Progenitor cell of endocrine pancreas (in vitro differentiated cells): ENCODE data around the gene KSR1. TPM values are rescaled to one million over a fixed set of nuclear protein-coding genes. Genes with fewer than 3 reads are reported as not detected.
"Not testable (repeated sequence)": the region's sequence is repeated elsewhere in the genome, so short reads cannot be mapped to it uniquely, and the experiment has no call there.

ENCODE experiments used
- DNase-seq: peaks from one replicate; pipeline ENCODE4 v3.0.0; 2021; ENCODE audit warnings: low spot score; ENCODE audit not compliant: unreplicated experiment
- H3K27ac Mint-ChIP-seq: 2 replicates; pipeline ENCODE4 v1.8.0; 2021; ENCODE audit warnings: mild to moderate bottlenecking, moderate library complexity, mixed read lengths
- H3K27me3 Mint-ChIP-seq: 2 replicates; pipeline ENCODE4 v1.8.0; 2021; ENCODE audit warnings: mixed read lengths
- H3K36me3 Mint-ChIP-seq: 2 replicates; pipeline ENCODE4 v1.8.0; 2022; ENCODE audit warnings: mixed read lengths; ENCODE audit not compliant: insufficient read depth
- H3K4me1 Mint-ChIP-seq: 2 replicates; pipeline ENCODE4 v1.8.0; 2021; ENCODE audit warnings: low read depth, mixed read lengths
- H3K4me3 Mint-ChIP-seq: 2 replicates; pipeline ENCODE4 v1.8.0; 2021; ENCODE audit warnings: low read depth, mild to moderate bottlenecking, moderate library complexity, mixed read lengths
- H3K9me3 Mint-ChIP-seq: 2 replicates; pipeline ENCODE4 v1.8.0; 2021; ENCODE audit warnings: low read depth, mixed read lengths
- CTCF ChIP-seq: fragments of 200-600 bp; sonication (generic); IDR thresholded peaks from one replicate; pipeline ENCODE4 v1.5.0; 2021; ENCODE audit warnings: antibody characterized with exemption, mild to moderate bottlenecking; ENCODE audit not compliant: unreplicated experiment
- total RNA-seq: library from RNA; stranded (reverse); gene quantifications from 2 replicates; pipeline ENCODE4 v1.2.1, GENCODE V29; 2021

The KSR1 gene
- total RNA-seq, 1 donor from 2014 or later = 70.1 TPM

GRCh38 chr17:27646232-27646631, 190.0 kb downstream of the KSR1 start:
- no peaks in the 10 kb centered on the region for H3K9me3 Mint-ChIP-seq
- no peak for TF ChIP-seq CTCF
- peaks cover 3% of the 10 kb centered on the region for H3K4me1 Mint-ChIP-seq
- DNase-seq = no peak
- peaks cover 7% of the 10 kb centered on the region for H3K27me3 Mint-ChIP-seq
- no peaks in the 10 kb centered on the region for H3K36me3 Mint-ChIP-seq
- no peak overlapping the region for H3K4me3 Mint-ChIP-seq
- H3K27ac Mint-ChIP-seq = no peak overlapping the region

- H3K27ac Mint-ChIP-seq = no peak overlapping the region
- no peak for TF ChIP-seq CTCF
Measured at GRCh38 chr17:27647765-27648164, 191.5 kb downstream of the KSR1 start.

GRCh38 chr17:27649111-27649571, 192.9 kb downstream of the KSR1 start:
- H3K4me1 Mint-ChIP-seq, DNase-seq, H3K36me3 Mint-ChIP-seq, H3K9me3 Mint-ChIP-seq, H3K4me3 Mint-ChIP-seq, H3K27ac Mint-ChIP-seq: not testable (repeated sequence)
- H3K27me3 Mint-ChIP-seq = peaks cover 12% of the 10 kb centered on the region

More at GRCh38 chr17:27647765-27648164, 191.5 kb downstream of the KSR1 start:
- peaks cover 12% of the 10 kb centered on the region for H3K27me3 Mint-ChIP-seq
- peaks cover 2% of the 10 kb centered on the region for H3K4me1 Mint-ChIP-seq
- H3K36me3 Mint-ChIP-seq = no peaks in the 10 kb centered on the region
- H3K4me3 Mint-ChIP-seq = no peak overlapping the region
- H3K9me3 Mint-ChIP-seq = no peaks in the 10 kb centered on the region
- DNase-seq = no peak

DNA sequence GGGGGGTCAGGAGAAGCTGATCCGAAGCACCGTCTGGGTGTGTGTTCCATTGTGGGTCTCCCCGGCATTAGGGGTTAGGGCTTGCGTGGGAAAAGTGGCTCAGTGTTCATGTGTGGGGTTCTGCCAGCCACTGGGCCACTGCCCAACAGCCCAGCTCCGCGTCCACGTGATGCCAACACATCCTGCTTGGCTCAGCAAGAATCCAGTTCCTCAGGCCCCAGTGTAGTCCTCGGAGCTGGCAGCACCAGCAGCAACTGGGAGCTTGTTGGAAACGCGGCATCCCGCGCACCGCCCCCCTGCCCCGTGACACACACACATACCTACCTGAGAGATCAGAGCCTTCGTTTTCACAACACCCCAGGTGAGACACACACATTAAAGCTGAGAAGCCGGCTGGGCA, 193.7 kb downstream of the KSR1 start:
- Mint-ChIP-seq H3K27ac (no peak overlapping the region), H3K36me3 (no peaks in the 10 kb centered on the region), H3K4me3 (no peak overlapping the region), H3K4me1 (peaks cover 2% of the 10 kb centered on the region), H3K27me3 (peaks cover 17% of the 10 kb centered on the region), H3K9me3 (no peaks in the 10 kb centered on the region)
- no peak for DNase-seq
- no peak for TF ChIP-seq CTCF

DNA sequence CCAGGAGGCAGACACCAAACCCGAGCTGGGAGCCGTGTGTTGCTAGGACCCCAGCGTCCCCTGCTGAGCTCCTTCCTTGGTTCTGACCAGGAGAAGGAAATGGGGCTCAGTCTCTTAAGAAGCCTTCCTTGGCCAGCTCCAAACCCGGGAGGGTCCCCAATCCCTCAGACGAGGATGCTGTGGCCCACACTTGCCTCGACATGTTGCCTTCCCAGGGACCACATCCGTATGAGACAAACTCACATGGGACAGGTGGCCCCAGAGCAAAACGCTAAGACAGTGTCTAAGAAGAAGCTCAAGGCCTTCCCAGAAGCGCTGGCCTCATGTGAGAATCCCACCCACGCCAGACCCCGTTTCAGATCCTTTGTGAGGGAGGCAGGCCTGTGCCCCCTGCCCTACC, 194.6 kb downstream of the KSR1 start:
- no peaks in the 10 kb centered on the region for H3K36me3 Mint-ChIP-seq
- peaks cover 2% of the 10 kb centered on the region for H3K4me1 Mint-ChIP-seq
- H3K27me3 Mint-ChIP-seq = peaks cover 17% of the 10 kb centered on the region
- H3K9me3 Mint-ChIP-seq = no peaks in the 10 kb centered on the region
- no peak overlapping the region for H3K4me3 Mint-ChIP-seq
- DNase-seq = no peak
- TF ChIP-seq CTCF = no peak
- no peak overlapping the region for H3K27ac Mint-ChIP-seq
